Stimulated activated CD4-positive, alpha-beta T cell treated with anti-CD3 and anti-CD28 coated beads, Interleukin-2, amount 100 ng/mL, for 4 hours (primary cell): ENCODE data around the gene CAAP1.
"Not testable (repeated sequence)": the region's sequence is repeated elsewhere in the genome, so short reads cannot be mapped to it uniquely, and the experiment has no call there.

Experiments
- DNase-seq: peaks from one replicate; pipeline ENCODE4 v3.0.0-alpha.2; 2020; ENCODE audit warnings: low read depth

Gene CAAP1

GRCh38 chr9:26828391-26828955 lies 64.1 kb downstream of the CAAP1 start:
- DNase-seq, result not testable (repeated sequence)

- DNase-seq, result no peak
These were observed 77.8 kb downstream of the CAAP1 start for GRCh38 chr9:26814799-26815198.

GRCh38 chr9:26813247-26813646 lies 79.4 kb downstream of the CAAP1 start:
- DNase-seq, result no peak

GRCh38 chr9:26812217-26812616 lies 80.4 kb downstream of the CAAP1 start:
- no peak for DNase-seq

- DNase-seq, result no peak
These were observed 81.5 kb downstream of the CAAP1 start for GRCh38 chr9:26811106-26811505.

- DNase-seq, result no peak
These were observed 82.8 kb downstream of the CAAP1 start for GRCh38 chr9:26809795-26810194.

GRCh38 chr9:26807161-26807560 lies 85.4 kb downstream of the CAAP1 start:
- DNase-seq, result no peak

GRCh38 chr9:26802921-26803320 lies 89.7 kb downstream of the CAAP1 start:
- DNase-seq, result no peak

GRCh38 chr9:26801772-26802171 lies 90.8 kb downstream of the CAAP1 start:
- DNase-seq, result no peak

GRCh38 chr9:26800322-26800721 lies 92.3 kb downstream of the CAAP1 start:
- DNase-seq, result no peak

GRCh38 chr9:26791274-26791673 lies 101.3 kb downstream of the CAAP1 start:
- no peak for DNase-seq
